HG02571 (cell line): ENCODE measurements around the gene ESRRA.

Source experiments
- ATAC-seq: cut with Tn5 transposase; IDR thresholded peaks from one replicate; pipeline ENCODE4 v1.9.1; 2021; ENCODE audit warnings: mild to moderate bottlenecking, moderate library complexity; ENCODE audit not compliant: unreplicated experiment

ESRRA gene

GRCh38 chr11:64348383-64349024 lies 43.2 kb downstream of the ESRRA start:
- ATAC-seq, result no peak

DNA sequence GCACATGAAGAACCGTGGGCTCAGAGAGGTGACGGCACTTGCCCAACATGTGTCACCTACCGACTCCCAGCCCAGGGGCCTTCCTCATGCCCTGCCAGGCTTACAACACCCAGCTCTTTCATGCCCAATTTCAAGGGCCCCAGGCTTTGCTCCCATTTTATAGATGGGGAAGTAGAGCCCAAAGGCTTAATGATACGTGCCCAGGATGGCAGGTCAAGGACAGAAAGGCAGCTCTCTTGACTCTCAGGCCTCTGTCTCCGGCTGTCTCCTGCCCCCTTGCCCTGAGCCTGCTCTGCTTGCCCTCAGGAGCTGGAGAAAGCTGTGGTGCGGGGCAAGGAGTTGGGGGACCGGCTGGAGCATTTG lies 43.7 kb downstream of the ESRRA start:
- no peak for ATAC-seq

DNA sequence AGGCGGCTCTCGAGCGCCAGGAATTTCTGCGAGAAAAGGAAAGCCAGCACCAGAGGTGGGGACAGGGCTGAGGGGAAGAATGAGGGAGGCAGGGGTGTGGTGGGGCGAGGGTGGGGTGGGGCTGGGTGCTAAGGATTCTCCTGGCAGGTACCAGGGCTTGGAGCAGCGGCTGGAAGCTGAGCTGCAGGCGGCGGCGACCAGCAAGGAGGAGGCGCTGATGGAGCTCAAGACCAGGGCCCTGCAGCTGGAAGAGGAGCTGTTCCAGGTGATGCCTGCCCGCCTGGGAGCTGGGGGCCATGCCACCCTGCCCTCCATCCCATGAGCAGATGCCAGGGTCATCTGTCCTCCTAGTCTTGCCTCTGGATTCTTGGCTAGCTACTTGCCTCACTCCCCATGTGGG lies 44.1 kb downstream of the ESRRA start:
- ATAC-seq, result no peak

DNA sequence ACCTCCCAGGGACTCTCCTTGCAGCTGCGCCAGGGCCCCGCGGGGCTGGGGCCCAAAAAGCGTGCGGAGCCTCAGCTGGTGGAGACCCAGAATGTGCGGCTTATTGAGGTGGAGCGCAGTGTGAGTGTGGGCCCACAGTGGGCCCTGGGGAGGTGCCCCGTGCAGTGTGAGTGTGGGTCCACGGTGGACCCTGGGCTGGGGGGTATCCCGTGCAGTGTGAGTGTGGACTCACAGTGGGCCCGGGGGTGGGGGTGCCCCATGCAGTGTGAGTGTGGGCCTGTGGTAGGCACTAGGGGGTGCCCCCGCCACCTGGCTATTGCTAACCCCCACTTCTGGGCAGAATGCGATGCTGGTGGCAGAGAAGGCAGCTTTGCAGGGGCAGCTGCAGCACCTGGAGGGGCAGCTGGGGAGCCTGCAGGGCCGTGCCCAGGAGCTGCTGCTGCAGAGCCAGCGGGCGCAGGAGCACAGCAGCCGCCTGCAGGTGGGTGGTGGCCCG lies 45.9 kb downstream of the ESRRA start:
- no peak for ATAC-seq

DNA sequence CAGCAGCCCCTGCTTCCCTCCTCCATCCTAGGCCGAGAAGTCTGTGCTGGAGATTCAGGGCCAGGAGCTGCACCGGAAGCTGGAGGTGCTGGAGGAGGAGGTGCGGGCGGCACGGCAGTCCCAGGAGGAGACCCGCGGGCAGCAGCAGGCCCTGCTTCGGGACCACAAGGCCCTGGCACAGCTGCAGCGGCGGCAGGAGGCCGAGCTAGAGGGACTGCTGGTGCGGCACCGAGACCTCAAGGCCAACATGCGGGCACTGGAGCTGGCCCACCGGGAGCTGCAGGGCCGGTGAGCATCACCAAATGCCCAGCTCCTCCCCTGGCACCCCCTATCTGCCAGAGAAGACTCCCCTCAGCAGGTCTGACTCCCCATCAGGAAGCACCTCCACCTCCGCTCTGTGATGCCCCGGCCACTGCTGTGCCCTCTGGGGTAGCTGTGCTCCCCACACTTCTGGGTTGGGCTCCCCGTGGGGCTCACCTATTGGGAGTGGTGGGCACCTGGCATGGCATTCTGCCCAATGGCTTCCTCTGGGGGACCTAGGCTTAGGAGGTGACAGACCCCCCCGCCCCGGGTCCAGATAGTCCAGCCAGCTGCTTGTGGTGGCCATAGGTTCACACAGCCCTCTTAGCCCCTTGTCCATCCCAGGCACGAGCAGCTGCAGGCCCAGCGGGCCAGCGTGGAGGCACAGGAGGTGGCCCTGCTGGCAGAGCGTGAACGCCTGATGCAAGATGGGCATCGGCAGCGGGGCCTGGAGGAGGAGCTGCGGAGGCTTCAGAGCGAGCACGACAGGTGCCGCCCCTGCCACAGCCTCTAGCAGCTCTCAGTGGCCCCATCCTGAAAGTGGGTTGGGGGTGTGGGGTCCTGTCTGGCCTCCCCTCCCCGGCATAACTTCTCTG lies 47.0 kb downstream of the ESRRA start:
- no peak for ATAC-seq

DNA sequence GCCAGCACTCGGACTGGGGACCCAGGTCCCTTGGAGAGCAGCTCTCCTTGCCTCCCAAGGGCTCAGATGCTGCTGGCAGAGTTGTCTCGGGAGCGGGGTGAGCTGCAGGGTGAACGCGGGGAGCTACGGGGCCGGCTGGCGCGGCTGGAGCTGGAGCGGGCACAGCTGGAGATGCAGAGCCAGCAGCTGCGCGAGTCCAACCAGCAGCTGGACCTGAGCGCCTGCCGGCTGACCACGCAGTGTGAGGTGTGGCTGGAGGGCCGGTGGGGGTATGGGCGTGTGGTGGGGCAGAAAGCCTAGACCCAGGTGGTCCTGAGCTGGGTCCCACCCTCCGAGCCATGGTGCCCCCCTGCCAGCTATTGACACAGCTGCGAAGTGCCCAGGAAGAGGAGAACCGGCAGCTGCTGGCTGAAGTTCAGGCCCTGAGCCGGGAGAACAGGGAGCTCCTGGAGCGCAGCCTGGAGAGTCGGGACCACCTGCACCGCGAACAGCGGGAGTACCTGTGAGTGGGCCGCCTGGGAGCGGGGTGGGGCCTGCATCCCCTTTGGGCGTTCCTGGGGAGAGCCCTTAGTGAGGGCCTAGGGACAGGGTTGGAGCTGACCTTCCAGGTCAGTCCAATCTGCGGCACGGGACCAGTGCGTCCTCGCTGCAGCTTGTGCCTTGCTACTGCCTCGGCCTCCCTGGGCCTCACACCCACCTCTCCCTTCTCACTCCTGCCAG lies 47.8 kb downstream of the ESRRA start:
- no peak for ATAC-seq

- no peak for ATAC-seq
These were observed 48.6 kb downstream of the ESRRA start for GRCh38 chr11:64353715-64354506.

- ATAC-seq, result no peak
These were observed 50.0 kb downstream of the ESRRA start for GRCh38 chr11:64355078-64355940.

DNA sequence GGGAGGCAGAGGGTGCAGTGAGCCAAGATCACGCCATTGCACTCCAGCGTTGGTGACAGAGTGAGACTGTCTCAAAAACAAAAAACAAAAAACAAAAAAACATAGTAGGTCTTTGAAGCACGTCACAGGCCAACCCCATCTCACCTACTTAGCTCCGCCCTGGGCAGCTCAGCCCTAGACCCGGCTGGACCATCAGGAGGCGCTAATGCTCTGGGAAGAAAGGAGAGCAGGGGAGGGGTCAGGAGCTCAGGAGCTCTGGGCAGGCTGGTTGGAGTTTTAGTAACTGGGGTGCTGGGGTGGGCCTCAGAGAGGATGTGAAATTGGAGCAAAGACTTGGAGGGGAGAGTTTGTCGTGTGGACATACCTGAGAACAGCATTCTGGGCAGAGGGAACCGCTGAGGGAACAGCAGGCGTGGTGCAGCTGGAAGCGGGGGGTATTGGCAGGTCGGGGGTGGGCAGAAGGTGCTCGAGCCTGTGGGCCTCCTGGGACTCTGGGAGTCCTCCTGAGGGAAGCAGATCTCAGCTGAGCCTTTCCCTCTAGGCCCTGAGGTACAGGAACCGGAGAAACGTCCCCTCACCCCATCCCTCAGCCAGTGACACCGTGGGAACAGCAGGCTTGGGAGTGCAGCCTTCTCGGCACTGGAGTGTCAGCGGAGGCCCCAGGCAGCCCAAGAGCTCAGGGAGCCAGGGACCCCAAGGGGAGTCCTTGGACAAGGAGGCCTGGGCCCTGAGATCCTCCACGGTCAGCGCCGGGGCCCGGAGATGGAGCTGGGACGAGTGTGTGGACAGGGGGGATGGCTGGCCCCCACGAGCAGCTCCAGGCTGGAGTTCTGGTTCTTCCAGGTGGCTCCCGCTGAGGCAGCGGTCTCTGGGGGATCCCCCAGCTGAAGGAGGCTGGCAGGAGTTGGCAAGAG lies 51.4 kb downstream of the ESRRA start:
- ATAC-seq, result no peak

DNA sequence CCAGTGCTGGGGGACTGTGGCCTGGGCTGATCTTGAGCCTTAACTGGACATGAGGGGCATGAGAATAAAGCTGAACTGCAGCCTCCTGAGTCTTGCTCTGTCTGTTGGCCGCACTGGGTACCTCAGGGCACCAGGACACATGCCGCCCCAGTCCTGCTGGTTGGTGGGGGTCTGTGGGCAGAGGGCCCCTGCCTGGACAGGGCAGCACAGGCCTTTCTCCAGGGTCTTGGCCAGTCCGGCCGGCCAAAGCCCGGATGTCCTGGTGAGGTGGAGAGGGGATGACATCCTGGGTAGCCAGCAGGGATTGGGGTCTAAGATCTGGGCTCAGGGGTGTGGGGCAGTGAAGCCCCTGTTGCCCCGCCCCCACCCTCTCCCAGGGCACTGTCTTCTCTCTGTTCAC lies 52.1 kb downstream of the ESRRA start:
- no peak for ATAC-seq

DNA sequence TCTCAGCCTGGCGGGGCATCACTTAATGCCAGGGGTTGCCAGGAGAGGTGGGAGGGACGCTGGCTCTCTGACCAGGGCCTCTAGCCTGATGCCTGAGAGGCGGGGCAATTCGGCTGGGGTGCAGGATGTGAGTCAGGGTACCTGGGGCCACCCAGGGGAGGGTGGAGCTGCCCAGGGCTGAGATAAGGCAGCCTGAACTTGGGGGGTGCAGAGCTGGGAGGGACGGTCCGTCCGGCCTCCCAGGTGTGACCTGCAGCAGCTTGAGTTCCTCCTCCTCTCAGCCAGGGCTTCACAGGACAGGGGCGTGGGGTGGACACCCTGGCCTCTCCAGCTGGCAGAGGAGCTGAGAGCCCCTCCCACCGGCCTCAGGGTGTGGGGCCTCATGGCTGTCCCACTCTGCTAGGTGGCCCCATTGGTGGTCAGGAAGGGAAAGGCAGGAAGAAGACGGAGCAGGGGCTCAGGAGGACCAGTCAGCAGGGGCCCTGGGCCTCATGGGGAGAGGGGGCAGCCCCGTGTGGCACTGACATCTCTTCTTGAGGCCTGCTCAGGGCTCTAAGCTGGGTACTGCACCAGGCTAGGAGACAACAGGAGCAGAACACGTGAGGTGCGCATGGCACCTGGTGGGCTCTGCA lies 52.7 kb downstream of the ESRRA start:
- no peak for ATAC-seq

DNA sequence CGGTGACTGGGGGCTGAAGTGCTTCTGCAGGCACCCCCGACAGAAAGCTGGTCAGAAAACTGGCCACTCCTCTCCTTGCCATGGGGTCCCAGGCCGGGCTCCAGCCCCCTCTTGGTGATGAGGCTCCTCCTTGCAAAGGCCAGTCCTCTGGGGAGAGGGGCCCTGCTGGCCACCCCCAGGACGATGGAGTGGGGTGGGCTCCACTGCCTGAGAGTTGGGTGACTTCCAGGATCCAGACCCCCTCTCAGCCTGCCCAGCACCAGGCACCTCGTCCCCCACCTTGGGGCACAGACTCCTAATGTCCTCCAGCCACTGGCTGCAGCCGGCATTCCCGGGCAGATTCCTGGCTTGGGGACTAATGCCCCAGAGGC lies 53.2 kb downstream of the ESRRA start:
- no peak for ATAC-seq

DNA sequence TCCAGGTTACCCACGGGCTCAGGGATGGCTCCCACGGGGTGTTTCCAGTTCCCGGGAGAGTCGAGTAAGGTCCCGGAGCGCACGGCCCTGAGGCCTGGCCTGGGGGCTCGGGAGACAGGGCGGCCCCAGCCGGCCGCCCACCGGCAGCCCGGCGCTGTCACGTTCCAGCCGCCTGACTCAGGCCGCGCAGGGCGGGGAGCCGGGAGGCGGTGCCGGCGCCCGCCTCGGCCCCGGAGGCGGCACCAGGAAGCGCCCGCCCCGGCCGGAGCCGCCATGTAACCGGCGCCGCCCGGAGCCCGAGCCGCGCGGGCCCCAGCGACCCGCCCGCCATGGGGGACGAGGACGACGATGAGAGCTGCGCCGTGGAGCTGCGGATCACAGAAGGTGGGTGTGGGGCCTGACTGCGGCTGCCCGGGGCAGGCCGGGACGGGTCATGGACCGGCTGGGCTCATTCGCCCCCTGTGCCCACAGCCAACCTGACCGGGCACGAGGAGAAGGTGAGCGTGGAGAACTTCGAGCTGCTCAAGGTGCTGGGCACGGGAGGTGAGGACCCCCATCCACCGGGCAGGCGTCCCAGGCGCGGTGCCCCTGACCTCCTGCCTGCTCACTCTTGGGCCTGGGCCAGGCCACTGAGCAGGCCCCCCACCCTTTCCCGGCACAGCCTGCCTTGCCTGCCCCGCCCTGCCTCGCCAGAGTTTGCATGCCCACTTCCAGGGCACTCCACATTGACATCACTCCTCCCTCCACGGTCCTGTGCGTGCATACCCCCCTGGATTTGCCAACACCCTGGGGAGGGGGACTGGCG lies 53.8 kb downstream of the ESRRA start, which contains the start of gene RPS6KA4:
Gene RPS6KA4, plus strand, starts transcription at position 256 of the 805 bp plus-strand sequence. Its CDS starts 74 bp downstream, at position 330.
- peak; percentile 44 for ATAC-seq

GRCh38 chr11:64359712-64360445 lies 54.6 kb downstream of the ESRRA start:
- ATAC-seq, result no peak

- ATAC-seq, result no peak
These were observed 55.2 kb downstream of the ESRRA start for GRCh38 chr11:64360448-64360921.

- ATAC-seq, result no peak
These were observed 56.3 kb downstream of the ESRRA start for GRCh38 chr11:64361659-64362058.

- no peak for ATAC-seq
These were observed 57.0 kb downstream of the ESRRA start for GRCh38 chr11:64362339-64362738.
